ENCODE results near the gene IFT43.

IFT43 gene

GRCh38 chr14:75985618-75986438 is at the start of gene IFT43:
Gene IFT43, plus strand, starts transcription at chr14:75985763. Its CDS starts 24 bp downstream, at chr14:75985787.
- peak; percentile 80 to 88 (median 83) for DNase-seq

GRCh38 chr14:75939200-75939599 is 46.4 kb upstream of the IFT43 start:
- no peak for DNase-seq

DNA sequence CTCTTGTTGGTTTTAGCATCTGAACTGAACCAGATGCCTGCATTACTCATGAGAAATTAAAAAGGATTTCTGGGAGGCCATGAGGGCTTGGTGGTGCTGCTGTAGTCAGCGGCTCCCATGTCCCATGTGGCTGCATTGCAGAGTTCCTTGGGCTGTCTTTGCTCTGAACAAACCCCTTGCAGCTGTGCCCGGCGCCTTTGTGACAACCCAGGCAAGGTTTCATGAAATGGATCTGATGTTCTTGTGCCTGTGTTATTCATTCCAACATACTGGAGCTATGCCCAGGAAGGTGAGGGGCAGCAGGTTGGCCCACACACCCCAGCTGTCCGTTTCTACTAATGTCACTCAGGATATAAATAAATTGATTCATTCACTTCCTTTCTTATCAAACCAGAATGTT is 44.5 kb upstream of the IFT43 start:
- no peak for DNase-seq

GRCh38 chr14:75944607-75945241 is 40.8 kb upstream of the IFT43 start:
- DNase-seq: no peak

GRCh38 chr14:75946785-75947184 is 38.8 kb upstream of the IFT43 start:
- DNase-seq: no peak

DNA sequence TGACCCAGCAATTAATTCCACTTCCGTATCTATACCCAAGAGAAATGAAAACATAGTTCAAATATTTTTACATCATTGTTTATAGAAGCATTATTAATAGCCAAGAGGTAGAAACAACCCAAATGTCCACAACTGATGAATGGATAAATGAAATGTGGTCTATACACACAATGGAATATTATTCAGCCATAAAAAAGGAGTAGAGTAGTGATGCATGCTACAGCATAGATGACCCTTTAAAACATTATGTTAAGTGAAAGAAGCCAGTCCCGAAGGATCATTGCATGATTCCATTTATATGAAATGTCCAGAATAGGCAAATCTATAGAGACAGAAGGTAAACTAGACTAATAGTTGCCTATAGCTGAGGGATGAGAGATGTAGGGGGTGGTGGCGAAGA is 33.1 kb upstream of the IFT43 start:
- no peak for DNase-seq

DNA sequence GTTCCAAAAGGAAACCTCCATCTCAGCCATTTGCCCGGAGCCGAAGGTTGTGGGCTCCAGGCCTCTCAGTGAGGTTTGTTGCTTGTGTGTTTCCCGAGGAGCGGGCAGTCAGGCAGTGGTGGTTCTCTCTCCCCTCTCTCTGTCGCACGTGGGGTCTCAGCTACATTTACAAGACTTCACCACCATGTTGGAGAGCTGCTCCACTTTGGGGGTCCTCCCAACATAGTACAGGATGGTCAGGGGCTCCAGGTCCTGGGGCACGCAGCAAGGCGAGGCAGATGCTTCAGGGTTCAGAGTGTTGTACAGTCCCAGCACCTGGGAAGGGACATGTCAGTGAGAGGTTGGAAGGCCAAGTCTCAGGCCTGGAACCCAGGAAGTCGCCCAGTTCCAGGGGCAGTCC is 26.5 kb upstream of the IFT43 start:
- DNase-seq: no peak

DNA sequence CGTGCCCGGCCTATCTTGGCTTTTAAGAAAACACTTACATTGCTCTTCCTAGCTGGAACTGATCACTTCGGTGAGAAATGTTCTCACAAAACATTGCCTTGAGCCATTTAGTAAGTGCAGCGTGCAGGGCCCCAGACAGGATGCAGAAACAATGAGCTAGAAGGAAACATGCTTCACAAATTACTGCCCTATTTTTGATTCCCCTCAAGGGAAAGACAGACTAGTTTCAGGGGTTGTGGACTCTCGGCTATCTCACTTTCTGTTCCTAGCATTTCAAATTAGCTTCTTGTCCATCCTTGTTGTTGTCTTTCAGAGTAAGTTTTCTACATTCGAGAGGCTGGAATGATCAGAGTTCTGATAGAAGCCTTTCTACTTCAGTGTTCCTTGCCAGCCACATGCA is 25.3 kb upstream of the IFT43 start:
- DNase-seq: no peak

DNA sequence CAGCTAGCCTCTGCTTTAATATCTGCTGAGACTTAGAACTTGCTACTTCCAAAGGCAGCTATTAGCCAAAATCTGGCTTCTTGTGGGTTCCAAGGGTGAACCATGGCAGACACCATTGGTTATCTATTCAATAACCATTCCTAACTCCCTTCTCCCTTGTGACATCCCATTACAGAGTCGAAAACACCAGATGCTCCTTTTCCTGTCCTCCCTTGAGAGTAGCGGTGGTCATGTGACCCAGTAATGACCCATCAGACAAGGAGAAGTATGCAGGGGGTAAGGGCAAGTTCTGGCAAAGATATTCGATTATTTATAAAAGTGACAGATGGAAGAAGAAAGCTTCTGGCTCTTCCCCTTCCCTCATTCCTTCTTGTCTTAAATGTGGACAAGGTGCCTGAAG is 23.9 kb upstream of the IFT43 start:
- no peak for DNase-seq

DNA sequence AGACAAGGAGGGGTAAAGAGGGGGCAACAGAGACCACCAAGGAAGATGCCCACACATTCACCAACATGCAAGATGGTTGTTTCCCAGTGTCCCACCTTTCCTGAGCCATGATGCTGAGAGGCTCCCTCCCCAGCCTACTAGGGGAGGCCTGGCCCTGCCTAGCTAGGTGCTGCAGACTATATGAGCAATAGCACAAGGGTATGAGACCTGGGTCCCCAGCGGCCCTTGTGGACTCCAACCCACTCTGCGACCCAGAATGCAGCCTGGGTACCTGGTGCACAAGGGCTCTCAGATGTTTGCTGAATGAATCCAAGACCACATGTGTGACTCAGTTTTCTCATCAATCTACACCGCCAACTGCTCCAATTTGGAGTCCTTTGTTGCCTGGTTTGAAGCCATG is 17.7 kb upstream of the IFT43 start:
- no peak for DNase-seq

DNA sequence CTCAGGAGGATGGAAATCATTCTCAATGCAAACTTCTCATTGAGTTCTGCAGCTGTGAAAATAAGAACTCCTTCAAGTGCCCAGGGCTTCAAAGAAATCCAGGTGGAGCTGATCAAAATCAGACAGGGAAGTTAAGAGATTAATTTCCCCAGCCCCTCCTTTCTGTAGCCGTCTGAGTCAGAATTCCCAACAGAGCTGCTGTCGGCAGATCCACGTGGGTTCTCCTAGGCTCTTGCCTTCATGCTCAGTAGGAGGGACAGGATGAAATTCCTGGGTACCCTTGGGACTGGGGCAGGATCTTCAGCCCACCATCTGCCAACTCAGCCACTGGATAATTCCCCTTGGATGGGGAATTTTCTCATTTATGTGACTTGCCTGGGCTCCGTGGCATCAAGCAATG is 17.1 kb upstream of the IFT43 start:
- no peak for DNase-seq

- DNase-seq: no peak
Observed at GRCh38 chr14:75969126-75969525, 16.4 kb upstream of the IFT43 start.

- no peak for DNase-seq
Observed at GRCh38 chr14:75969891-75970290, 15.7 kb upstream of the IFT43 start.

- DNase-seq: no peak
Observed at GRCh38 chr14:75970989-75971388, 14.6 kb upstream of the IFT43 start.

GRCh38 chr14:75971509-75971908 is 14.1 kb upstream of the IFT43 start:
- DNase-seq: no peak

GRCh38 chr14:75972801-75973421 is 12.7 kb upstream of the IFT43 start:
- peak in 2 of 3 experiments; percentile 22 to 62 for DNase-seq

DNA sequence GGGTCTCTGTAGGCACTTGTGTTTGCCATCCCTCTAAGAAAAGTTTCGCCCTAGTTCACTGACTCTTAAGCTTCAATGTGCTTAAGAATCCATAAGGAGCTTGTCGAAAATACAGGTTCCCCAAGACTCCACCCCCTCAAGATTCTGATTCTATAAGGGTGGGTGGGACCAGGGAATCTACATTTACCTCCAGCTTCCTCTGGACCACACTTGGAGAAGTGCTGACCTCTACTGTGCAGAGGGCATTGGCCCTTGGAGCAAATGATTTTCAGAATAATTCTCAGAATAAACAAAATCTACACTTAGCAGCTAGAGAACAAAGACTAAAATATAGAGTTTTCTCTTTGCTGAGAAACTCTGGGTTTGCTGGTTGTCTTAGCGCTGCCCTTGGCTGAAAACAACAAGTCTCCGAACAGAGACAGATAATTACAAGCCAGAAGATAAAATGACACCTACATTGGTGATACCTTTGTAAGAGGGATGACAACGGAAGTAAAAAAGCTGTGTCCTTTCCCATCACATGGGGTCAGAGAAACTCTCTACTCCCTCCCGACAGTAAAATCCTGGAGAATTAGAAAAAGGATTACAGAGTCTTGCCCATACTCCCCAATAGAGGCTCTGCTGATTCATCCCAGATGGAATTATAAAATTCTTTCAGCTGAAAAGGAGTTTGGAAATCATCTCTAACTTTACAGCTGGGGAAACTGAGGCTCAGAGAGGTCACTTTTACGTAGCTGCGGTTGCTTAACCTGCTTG is 8.6 kb upstream of the IFT43 start:
- no peak for DNase-seq

DNA sequence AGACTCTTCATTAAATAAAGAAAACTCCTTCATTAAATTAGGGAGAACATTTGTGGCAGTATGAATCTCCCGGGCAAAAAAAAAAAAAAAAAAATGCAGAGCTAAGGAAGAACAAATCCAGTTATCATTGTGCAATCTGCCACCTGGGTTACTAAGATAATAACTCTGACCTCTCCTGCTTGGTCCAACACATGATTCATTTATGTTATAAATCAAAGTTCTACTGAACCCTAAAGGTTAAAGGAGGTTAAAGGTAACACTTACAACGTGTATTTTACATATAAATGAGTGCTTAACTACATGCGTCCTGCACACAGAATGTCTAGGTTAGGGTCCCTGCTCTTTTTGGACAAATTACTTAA is 8.0 kb upstream of the IFT43 start:
- DNase-seq: no peak

GRCh38 chr14:75978249-75978731 is 7.3 kb upstream of the IFT43 start:
- no peak for DNase-seq

GRCh38 chr14:75979071-75979571 is 6.4 kb upstream of the IFT43 start:
- DNase-seq: peak in 1 of 3 experiments; percentile 23

GRCh38 chr14:75979648-75980565 is 5.7 kb upstream of the IFT43 start:
- no peak for DNase-seq

GRCh38 chr14:75980856-75981255 is 4.7 kb upstream of the IFT43 start:
- DNase-seq: peak in 2 of 3 experiments; percentile 36 to 66
